Renal cortical epithelial cell (primary cell): ENCODE measurements around the gene EID3. TPM values are rescaled to one million over a fixed set of nuclear protein-coding genes. Genes with fewer than 3 reads are reported as not detected.
"Not testable (repeated sequence)": the region's sequence is repeated elsewhere in the genome, so short reads cannot be mapped to it uniquely, and the experiment has no call there.

Source experiments
- DNase-seq: peaks from one replicate; pipeline ENCODE4 v3.0.0-alpha.2; 2011; ENCODE audit warnings: low read depth
- total RNA-seq: library from RNA; depleted of rRNA; stranded (reverse); fragments of >200 nt; gene quantifications from 2 replicates; pipeline ENCODE4 v1.2.3, GENCODE V29; 2014

Gene EID3
- total RNA-seq, 1 donor from 2014 or later: 8.5 TPM

DNA sequence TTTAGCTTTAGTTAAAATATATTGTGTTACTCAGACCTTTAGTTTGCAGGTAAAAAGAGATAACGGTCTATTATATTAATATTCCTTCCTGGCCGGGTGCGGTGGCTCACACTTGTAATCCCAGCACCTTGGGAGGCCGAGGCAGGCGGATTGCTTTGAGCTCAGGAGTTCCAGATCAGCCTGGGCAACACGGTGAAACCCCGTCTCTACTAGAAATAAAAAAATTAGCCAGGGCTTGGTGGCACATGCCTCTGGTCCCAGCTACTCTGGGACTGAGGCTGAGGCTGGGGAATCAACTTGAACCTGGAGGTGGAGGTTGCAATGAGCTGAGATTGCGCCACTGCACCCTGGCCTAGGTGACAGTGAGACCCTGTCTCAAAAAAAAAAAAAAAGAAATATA, 13.2 kb upstream of the EID3 start:
- DNase-seq: no peak

DNA sequence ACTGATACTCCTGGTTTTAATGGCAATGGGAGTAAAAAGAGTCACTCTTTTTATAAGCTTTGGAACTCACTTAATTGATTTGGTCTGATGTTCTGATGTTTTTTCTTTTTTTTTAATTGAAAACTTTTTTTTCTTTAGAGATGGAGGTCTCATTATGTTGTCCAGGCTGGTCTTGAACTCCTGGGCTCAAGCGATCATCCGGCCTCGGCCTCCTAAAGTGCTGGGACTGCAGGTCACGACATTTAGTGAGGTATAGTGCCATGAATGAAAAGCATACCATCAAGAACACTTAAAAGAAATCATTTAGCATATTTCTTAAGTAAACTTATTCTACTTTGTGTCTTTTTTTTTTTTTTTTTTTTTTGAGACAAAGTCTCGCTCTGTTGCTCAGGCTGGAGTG, 12.7 kb upstream of the EID3 start:
- DNase-seq: no peak

DNA sequence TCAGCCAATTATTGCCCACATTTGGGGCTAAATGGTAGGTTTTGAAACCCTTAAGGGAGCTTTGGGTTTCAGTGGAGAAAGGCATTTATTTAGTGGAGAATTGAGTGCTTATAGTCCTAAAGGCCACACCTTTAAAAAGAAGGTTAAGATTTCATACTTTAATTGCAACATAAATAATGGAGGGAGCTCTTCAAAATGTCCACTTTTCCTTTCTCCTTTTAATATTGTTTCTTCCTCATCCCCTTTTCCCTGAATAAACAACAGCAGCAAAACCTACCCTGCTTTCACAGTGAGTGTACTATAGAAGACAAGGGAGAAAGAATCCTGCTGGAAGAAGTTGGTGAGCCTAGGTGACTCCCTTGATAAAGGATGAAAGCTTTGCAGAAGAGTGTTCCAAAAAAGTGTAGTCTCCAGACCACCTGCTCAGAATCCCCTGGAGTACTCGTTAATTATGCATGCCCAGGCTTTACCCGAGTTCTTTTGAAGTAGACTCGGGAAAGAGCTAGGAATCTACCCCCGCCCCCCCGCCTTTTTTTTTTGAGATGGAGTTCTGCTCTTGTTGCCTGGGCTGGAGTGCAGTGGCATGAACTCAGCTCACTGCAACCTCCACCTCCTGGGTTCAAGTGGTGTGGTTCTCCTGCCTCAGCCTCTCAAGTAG, 11.5 kb upstream of the EID3 start:
- DNase-seq: no peak

DNA sequence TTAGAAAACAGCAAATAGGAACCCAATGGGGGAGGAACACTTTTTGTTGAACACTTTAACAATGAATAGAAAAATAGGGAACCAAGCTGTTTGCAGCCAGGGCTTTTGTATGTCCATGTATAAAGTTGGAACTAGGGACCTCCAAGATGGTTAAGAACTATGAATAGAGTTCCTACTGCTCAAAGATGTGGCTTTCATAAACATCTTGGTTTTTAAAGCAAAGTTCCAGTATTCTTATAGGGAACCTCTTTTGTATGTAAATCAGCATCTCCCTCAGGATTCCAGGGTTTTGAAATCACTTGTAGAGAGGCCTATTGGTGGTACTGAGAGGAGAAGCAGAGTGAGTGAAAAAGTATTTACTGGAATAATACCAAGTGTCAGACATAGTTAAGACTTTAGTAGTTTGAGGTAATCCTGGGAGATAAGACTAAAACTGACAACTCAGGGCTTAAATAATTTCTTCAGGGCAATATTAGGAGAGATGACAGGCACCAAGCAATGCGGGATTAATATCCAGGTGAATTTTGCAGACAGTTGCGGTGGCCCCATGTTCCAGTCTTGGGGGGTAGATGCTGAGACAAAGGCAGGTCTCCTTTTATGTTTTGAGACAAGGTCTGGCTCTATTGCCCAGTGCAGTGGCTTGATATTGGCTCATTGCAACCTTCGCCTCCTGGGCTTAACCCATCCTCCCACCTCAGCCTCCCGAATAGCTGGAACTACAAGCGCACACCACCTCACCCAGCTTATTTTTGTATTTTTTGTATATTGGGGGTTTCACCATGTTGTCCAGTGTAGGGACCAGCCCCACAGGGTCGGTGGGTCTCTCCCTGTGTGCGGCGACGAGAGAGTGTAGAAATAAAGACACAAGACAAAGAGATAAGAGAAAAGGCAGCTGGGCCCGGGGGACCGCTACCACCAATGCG, 10.4 kb upstream of the EID3 start:
- DNase-seq: no peak

DNA sequence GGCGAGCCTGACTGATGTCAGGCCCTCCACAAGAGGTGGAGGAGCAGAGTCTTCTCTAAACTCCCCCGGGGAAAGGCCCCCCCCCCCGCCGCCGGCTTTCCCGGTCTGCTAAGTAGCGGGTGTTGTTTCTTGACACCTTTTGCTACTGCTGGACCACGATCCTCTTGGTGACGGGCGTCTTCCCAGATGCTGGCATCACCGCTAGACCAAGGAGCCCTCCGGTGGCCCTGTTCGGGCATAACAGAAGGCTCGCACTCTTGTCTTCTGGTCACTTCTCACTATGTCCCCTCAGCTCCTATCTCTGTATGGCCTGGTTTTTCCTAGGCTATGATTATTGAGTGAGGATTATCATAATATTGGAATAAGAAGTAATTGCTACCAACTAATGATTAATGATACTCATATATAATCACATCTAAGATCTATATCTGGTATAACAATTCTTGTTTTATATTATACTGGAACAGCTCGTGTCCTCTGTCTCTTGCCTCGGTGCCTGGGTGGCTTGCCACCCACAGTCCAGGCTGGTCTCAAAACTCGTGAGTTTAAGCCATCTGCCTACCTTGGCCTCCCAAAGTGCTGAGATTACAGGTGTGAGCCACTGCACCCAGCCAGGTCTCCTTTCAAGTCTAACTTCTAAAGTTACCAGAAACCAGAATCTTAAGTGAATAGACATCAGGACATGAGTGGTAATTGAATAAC, 9.2 kb upstream of the EID3 start:
- not testable (repeated sequence) for DNase-seq

DNA sequence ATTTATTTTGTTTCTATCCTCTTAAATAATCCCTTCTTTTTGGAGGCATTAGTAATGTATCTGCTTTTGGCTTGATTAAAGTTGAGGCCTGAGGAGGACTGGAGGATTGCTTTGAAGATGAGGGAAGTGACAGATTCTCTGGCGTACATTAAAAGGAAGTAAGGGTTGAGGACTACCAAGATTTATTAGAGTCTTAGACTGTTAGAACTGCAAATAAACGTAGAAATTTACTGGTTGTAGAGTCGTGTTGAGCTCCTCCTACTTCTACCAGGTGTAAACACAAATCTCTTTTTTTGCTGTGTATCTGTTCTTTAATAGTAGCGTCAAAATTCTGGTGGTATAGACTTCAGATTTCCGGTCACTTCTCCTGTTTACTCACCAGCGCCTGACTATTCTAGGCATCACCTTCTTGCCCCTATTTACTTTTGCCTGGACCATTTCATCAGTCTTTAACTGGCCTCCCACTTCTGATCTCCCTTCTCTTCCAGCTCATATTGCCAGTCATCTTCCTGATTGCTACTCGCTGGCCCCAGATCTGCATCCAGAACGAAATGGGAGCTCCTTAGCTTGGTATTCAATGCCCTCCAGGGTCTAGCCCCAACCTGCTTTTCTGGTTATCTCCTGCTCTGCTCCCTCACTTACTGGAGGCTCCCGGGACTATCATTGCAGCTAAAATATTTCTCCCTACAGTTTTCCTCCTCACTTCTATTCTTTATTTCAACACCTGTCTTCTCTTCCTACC, 8.4 kb upstream of the EID3 start:
- no peak for DNase-seq

DNA sequence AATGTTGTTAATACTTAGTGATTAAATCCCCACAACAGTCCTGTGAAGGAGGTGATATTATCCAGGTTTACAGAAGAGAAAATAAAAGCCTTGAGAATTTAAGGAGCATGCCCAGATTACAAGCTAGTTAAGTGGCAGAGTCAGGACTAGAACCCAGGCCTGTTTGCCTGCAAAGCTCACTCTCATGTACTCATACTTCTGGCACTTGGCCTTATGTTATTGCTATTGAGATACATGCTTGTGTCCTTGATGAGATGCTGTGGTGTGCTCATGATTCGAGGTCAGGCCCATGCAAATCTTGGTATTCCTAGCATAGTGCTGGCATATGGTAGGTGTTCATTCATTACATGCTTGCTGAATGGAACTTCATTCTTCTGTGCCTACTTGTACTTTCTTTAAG, 7.6 kb upstream of the EID3 start:
- DNase-seq: no peak

DNA sequence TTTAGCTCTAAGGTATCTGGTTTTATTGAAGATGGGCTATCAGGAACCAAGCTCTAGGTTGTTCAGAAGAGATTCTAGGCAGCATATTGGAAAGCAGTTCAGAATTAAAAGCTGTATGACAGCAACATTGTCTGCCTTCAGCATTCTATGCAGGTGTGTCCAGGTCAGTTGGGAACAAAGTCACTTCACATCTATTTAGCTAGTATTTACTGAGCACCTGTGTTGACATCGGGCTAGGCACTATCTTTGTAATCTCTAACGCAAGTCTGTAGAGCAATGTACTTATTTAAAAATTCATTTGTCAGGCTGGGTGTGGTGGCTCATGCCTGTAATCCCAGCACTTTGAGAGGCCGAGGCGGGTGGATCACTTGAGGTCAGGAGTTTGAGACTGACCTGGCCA, 6.8 kb upstream of the EID3 start:
- DNase-seq: no peak

DNA sequence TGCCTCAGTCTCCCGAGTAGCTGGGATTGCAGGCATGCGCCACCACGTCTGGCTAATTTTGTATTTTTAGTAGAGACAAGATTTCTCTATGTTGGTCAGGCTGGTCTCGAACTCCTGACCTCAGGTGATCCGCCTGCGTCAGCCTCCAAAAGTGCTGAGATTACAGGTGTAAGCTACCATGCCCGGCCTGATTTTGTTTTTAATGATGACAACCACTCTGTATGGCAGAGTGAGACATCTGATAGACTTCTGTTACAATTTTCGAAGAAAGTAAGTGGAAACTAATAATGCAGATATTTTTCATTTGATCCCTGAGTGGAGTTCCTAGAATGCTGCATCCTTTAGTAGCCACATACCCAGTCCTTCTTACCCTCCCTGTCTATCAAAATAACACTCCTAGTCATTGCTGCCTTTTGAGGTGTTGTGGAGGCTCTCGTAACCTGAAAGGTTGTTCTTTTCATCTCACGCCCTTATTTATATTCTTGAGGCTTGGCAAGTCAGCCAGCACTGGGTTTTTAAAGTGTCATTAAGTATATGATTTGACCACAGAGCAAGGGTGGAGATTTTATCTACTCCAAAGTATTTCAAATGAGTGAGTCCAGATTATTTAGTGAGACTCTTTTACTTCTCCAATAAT, 5.9 kb upstream of the EID3 start:
- no peak for DNase-seq

DNA sequence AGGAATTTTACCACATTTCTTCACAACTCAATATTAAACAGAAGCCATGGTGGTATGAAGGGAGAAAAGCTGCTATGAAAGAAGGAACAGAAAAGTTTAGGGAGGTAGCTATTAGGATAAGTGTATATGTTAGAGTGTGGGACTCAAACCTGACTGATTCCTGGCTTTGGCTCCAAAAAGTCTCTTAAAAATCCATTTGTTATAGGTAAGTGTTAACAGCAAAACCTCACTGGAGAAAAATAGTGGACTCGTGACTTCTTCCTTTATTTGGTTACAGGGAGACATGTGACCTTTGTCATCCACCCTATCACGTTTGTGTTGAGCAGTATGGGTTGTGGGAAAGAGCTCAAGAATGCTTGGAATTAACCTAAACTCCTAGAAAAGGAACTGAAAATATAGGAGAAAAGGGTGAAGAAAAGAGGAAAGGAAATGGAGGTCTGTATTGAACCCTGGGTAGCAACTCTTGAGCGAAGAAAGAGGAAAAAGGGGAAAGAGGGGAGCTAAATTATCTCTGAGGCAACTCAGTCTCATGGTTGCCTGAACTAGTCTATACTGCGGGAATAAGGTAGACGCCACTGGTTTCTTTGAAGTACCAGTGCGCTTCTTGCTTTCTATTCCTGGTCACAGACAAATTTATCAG, 3.6 kb upstream of the EID3 start:
- no peak for DNase-seq

DNA sequence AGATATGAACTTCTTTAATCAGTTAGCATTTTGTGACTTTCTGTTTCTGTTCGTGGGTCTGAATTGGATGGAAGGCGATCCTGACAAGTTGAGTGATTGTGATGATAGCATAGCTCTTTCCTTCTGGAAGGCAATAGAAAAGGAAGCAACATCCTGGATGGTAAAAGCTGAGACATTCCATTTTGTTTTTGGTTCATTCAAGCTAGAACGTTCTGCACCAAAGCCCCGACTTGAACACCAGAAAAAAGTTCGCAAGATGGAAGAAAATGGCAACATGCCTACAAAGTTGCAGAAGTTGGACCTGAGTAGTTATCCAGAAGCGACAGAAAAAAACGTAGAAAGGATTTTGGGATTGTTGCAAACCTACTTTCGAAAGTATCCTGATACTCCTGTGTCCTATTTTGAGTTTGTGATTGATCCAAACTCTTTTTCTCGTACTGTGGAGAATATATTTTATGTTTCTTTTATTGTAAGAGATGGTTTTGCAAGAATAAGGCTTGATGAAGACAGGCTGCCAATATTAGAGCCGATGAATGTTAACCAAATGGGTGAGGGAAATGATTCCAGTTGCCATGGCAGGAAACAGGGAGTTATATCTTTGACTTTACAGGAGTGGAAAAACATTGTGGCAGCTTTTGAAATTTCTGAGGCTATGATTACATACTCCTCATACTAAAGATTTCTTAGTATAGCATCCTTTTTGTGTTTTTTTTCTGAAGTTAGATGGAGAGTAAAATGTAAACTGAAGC, 896 bp downstream of the EID3 start:
- DNase-seq: no peak

DNA sequence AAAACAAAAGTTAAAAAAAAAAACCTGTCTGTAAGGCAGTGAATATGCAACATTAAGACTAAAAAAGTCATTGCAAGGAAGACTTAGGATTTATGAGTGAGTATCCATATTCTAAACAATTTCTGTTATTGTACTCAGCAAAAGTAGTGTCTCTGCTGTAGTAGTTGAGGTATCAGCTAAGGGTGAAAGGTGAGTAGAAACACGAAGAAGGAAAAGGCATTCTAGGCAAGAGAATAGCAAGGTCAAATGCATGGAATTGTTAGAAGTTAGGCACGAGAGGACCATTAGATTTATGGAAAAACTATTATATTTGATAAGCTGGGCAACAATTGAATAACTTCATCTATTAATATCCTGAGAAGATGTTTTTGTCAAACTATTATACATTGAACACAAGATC, 1.8 kb downstream of the EID3 start:
- DNase-seq: no peak

DNA sequence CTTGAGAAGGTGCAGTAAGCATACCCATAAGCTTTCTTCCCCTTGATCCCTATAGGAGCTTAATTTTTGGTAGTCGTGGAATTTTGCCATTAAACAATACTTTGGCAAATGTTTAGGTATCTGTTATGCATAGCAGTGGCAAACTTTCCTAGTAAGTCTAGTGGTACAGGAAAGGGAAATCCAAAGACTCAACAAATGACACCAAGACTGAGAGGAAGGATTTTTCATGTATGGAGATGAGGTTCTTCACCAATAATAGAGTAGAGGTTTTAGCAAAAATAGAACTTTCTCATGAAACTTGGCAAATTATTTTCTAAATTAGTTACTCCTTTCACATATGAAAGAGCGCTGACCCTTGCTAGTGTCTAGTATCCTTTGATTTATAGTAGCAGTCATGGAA, 2.8 kb downstream of the EID3 start:
- DNase-seq: no peak

DNA sequence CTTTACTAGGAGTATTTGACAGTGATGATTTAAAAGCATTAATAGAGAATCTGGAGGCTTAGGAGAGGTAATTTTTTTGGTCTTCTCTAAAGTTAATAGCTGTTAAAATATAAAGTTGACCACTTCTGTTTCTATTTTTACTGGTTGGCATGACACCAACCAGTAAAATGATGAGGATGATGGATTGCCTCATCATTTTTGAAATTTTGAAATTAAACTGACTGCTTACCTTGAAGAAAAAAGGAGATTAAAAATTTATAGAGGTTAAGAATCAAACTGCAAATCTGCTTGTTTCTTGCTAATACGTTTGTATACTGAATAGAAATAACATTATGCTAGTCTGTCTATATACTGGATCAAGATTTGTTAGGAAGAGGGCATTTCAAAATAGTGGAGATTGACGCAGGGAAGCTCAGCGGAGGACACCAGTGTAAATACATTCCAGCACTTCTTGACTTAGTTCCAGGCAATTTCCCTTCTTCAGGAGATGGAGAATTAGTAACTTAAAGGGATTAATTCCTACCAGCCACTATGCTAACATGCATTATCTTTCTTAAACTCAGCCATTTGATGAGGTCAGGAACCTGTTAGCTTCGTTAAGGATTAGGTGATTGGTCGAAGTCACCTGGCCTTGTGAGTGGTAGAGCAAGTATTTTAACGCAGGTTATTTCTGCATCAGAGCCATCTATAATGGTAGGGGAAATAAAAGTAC, 3.6 kb downstream of the EID3 start:
- no peak for DNase-seq

DNA sequence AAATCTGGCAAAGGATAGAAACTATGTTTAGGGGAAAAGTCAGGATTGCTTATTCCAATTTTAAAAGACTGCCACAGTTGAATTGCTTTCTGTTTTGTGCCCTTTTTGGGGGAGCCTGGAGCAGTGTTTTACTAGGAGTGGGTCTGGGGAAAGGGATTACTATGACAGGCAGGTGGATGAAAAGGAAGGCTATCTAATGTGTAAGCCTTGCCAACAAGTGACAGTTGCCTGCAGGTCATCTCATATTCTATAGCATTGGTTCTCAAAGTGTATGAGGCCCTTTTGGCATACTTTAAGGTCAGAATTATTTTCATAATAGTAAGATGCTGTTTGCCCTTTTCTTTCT, 4.1 kb downstream of the EID3 start:
- no peak for DNase-seq

DNA sequence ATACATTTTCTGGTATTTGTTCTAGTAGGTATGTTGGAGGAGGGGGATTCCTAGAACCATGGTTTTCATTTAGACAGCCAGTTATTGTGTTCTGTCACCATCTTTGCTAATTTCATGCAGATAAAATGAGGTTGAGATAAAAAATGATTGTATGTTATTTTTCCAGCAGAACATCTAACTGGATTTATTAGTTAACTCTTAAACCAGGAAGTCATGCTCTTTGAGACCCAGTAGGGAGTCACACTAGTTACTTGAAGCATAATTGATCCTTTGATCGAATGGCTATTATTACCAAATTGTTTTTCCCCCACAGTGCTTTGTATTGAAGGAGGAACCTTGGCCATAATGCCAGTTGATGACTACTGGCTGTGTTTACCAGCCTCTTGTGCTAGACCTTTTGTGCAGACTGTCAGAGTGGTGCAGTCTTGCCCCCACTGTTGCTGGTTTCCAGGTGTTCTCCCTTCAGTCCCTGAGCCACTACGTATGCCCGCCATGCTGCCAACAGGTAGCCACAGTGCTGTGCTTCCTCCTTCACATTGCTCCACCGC, 6.0 kb downstream of the EID3 start:
- DNase-seq: no peak

DNA sequence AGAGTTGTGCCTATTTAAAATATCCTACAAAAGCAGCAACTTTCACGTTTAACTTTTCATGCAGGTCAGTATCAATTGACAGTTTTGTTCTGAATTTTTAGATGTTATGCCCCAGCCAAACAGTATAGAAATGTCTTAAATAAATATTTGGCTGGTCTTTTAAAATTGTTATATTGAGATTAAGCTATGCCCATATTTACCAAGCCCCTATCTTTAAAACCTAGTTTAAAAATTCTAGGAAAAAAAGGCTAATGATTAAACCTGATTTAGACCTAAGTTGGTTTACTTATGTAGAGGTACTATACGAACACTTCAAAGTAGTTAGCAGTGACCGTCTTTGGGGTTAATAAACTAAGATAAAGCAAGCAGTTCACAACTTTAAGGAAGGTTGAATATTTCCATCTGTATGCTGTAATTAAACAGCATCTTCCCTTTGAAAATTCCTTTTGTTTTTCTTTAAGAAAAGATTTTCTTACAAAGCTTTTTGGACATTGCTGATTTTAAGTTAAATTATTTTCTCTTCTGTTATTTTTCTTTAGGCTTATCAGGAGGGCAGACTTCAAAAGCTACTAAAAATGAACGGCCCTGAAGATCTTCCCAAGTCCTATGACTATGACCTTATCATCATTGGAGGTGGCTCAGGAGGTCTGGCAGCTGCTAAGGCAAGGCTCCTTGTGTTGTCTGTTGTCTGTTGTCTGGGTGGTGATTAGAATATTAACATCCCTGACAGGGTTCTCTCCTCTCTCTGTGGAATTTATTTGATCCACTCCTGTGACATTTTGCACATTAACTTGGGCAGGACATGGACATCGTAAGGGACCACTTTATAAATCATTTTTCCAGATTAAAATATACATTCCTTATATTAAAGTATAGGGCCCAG, 7.5 kb downstream of the EID3 start:
- no peak for DNase-seq

DNA sequence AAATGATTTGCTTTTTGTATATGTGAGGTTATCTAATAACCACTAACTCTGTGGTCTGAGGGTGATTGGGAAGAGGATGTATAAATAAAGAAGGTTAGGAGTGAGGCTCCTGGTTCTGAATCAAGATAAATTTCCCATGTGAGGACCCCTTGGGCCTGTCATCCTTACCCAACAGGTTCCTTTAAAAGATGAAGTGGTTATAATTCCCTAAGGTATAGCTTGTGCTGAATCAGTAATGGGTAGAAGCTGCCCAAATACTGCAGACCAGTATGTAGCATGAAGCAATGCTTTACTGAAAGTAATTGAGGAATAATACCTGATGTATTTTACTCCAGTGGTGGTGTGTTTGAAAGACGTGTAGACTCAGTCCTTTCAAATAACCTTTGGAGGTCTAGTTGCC, 8.7 kb downstream of the EID3 start:
- no peak for DNase-seq

DNA sequence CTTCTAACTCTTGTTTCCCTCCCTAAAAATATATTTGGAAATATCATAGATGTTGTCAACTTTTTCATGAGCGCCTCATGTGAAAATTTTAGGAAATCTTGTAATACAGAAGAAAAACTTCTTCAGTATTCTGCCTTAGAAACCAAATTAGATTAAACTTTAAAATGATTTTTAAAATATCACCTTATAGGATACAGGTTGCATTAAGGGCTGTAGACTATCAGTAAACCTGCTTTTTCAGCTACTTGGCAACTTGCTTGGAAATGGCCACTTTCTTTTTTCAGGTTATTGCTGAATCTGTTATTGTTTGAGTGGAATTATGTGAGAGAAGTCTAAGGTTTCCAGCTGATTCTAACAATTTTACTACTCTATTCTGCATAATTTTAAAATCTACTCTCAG, 9.1 kb downstream of the EID3 start:
- no peak for DNase-seq
